NCI-H1694 (cell line): ENCODE results near the gene PRMT3.
"Not testable (repeated sequence)": the region's sequence is repeated elsewhere in the genome, so short reads cannot be mapped to it uniquely, and the experiment has no call there.

Source experiments
- DNase-seq: peaks from one replicate; lab custom pipeline; 2025; lab: John Stamatoyannopoulos, UW

PRMT3 gene

DNA sequence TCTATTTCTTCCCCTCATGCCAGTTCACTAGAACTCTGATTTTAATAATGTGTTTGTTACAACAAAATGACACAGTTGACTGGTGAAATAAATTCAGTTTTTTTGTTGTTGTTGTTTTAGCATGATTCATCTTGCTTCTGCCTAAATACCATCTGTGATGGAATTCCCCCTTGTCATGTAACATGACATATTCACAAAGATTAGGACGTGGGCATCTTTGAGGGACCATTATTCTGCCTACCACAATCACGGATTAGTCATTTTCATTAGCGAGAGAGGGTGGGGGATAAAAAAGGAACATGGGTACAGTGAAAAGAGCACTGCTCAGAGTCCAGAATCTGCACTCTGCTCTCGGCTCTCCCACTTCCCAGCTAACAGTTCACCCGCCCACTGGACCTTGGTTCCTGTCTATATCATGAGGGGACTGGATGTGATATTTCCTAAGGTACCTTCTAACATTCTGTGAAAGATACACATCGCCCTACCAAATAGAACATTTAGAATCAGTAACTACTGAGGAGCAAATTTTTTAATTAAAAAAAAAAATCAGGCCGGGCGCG, 12.7 kb upstream of the PRMT3 start:
- DNase-seq: no peak

DNA sequence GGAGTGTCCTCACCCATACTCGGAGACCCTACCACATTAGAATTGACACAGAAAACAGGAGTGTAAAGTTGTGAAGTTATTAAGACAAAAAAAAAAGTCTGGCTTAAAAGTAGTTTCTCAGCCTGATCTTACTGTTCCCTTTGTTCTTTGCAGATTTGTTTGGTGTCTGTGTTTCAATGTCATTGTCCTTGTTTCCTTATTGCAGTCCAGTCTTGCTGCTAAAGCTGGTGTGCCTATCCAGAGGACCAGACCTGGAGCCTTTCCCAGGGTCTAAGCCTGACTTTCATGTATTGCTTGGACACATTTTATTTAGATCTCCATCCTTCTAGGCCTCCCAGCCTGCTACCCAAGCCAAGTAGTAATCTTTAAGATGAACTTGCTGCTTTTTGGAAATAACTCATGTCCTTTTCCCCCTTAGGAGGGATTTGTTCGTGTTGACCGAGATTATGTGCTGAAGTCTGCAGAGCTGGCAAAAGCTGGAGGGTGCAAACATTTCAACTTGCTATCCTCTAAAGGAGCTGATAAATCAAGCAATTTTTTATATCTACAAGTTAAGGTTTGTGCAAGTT, 11.3 kb upstream of the PRMT3 start:
- DNase-seq: no peak

DNA sequence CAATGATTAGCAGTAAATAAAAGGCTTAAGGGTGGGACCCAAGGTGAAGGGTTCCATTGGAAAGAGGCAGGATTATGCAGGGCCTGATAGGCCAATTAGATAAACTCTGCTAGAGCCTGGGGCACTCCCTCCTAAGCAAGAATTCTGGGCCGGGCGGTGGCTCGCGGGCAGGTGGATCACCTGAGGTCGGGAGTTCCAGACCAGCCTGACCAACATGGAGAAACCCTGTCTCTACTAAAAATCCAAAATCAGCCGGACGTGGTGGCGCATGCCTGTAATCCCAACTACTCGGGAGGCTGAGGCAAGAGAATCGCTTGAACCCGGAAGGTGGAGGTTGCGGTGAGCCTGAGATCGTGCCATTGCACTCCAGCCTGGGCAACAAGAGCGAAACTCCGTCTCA, 1.5 kb upstream of the PRMT3 start:
- not testable (repeated sequence) for DNase-seq

DNA sequence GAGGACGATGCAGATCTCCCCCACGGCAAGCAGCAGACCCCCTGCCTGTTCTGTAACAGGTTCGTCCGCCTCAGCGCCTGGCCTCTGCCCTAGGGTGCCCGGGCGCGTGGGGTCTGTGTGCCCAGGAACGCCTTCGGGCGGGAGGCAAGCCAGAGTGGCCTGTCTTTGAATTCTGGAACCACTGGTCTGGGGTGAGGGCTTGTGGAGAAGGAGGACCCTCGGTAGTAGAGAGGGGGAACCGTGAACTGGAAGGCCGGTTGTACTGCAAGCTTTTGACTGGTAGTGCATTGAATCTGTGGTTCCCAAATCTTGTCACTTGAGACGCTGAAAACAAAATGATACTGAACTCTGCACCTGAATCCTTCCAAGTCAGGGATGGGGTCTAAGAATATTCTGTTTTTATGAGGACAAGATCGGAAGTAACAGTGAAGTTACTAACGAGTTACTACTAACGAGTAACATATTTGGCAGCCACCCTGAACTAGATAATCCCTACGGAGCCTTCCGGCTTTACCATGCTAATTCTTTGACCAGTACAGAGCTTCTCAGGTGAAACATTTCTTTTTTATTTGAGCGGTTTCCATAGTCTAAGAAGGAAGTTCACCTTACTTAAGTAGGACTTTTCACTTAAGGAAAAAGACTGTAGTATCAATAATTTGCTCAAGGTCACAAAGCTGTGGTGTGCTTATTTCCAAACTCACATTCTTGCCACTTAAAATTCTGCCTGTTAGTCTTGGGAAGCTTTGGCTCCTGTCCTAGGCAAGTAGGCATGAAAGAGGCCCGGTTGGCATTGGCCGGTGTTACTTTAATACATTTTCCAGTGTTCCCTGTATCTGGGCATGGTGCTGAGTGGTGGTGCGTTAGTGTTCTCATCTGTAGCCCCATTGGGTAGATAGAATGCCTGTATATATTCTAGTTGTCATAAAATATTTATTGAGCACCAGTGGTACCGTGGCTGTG, 860 bp downstream of the PRMT3 start:
- no peak for DNase-seq

DNA sequence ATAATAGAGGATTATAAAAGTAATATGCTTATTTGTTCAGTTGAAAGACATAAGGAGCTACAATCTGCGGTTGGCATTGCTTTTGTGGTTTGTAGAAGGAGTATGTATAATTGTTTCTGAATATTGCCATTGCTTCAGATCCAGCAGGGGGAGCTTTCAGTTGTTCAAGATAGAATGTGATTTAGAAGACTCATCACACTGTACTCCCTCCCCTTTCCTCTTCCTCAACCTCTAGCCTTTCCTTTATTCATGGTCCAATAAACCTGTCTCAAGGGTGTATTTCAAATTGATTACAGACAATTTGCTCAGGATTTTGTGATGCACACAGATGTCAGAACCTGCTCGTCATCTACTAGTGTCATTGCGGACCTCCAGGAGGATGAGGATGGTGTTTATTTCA, 9.8 kb downstream of the PRMT3 start:
- peak; percentile 23 for DNase-seq

DNA sequence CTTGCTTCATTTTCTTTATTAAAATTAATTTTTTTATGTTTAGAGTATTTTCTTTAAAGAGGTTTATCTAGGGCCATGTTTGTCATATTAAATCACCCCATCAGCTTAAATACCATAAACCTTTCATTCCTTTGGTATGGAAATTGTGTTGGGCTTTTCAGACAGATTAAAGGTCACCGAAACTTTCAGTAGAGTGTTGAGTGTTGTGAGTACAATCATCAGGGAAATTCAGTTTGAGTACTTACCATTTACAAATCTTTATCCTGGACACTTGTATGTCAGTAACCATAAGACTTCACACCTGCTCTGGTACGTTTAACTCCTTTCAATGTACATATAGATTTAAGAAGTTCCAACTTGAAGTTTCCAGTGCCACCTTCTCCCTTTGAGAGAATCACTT, 12.0 kb downstream of the PRMT3 start:
- no peak for DNase-seq

DNA sequence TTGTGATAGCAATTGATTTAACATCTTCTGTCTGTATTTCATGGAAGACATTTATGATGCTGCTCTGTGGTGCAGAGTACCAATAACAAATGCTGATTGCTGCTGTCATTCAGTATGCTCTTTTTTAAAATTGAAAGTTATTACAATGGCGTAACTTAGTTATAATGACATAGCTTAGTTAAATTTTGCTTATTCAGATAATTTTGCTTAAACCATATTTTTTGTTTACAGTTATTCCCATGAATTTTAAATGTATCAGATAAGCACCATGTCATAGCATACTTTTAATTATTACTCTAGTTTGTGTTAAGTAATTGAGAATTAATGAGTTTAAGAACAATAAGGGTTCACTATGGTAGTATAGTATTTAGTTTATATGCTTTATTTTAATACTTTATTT, 15.5 kb downstream of the PRMT3 start:
- no peak for DNase-seq

DNA sequence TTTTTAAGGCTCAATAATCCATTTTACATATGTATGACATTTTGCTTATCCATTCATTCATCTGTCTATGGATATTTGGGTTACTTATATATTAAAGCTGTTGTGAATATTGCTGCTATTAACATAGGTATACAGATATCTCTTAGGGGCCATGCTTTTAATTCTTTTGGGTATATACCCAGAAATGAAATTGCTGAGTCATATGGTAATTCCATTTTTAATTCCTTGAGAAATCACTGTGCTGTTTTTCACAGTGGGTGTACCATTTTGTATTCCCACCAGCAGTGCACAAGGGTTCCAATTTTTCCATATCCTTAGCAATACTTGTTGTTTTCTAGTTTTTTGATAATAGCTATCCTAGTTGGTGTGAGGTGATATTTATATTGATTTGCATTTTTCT, 19.0 kb downstream of the PRMT3 start:
- DNase-seq: no peak

DNA sequence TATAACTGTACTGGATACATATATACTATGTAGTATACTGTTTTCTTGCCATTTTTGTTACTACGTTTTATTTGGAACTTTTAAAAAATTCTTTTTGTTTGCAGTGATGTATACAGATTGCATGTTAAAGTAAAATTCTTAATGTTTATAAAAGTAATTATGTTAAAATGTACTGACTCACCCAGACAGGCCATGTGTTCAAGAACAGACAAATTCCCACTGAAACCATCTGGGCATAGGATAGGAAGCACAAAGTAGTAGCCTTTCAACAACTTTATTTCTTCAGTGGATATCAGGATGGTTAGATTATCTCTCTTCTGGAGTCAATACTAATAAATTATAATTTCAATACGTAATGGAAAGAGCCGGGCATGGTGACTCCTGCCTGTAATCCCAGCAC, 19.8 kb downstream of the PRMT3 start:
- DNase-seq: no peak

DNA sequence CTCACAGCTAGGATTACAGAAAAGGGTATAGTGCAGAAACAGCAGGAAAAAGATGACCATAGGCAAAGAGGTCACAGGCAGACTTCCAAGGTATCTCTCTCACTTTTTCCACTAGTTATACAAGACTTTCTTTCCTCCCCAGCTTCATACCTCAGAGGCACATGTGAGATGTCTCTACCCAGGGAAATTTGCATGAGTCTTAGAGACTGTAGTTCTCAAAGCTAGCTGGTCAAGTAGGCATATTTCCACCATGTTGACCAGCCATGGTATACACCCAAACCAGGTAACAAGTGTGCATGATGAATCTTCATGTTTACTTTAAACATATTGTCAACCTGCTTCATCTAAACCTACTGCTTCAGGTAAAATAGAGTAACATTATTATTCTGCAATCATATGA, 27.9 kb downstream of the PRMT3 start:
- DNase-seq: no peak

DNA sequence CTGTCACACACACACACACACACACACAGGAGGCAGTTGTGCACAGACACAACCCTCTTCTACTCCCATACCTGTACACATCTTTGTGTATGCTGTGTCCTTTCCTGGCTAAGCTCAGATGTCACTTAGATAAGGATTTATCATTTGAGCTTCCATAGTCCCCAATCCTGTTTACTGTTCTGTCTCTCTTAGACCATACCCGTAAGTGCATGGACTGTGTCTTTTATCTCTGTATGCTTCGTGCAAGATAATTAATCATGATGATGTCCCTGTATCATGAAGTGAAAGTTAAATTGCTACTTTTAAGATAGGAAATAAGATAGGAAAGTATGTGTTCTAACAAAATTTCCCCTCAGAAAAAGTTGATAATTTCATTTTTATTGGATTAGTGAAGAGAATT, 30.3 kb downstream of the PRMT3 start:
- DNase-seq: no peak

DNA sequence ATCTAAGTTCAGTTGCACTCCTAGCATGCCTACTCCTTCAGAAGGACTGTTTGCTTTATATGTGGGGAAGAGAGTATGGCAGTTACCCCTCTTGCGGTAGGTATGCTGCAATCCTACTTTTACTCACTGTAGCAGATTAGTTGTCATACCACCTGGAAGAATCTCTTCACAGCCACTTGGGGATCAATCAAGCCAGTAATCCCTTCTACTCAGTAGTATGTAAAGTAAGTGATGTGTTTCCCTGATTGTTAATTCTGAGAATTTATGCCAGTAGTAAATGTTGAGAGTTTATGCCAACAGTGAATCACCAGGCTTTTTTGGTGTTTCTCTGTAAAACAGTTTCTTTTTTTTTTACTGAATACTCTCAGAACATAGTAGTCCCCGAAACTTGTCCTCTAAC, 34.4 kb downstream of the PRMT3 start:
- no peak for DNase-seq

DNA sequence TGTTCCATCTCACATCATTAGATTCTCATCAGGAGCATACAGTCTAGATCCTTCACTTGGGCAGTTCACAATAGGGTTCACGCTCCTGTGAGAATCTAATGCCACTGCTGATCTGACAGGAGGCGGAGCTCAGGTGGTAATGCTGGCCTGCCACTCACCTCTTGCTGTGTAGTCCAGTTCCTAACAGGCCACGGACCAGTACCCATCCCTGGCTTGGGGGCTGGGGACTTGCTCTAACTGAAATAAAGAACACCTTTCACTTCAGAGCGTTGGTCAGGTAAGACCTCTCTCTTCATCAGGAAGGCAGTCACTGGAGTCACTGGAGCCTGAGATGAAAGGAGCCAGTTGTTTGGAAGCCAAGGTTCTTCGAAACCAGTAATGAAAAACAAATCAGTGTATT, 41.7 kb downstream of the PRMT3 start:
- DNase-seq: no peak

DNA sequence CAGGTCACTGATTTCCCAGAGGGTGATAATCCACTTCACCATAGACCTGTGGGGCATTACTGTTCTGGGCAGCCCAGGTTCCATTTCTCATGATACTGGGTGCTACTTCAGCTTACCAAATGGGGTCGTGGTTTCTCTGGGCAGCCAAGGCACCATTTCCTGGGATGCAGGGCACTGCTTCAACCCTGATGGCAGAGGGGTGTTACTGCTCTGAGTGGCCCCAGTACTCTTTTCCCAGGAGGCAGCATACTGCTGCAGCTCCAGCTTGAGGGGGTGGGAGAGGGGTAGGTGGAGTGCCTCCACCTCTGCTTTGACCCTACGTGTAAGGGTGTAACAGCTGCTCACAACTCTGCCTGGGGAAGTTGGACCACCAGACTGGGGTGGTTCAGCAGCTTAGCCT, 51.1 kb downstream of the PRMT3 start:
- no peak for DNase-seq

DNA sequence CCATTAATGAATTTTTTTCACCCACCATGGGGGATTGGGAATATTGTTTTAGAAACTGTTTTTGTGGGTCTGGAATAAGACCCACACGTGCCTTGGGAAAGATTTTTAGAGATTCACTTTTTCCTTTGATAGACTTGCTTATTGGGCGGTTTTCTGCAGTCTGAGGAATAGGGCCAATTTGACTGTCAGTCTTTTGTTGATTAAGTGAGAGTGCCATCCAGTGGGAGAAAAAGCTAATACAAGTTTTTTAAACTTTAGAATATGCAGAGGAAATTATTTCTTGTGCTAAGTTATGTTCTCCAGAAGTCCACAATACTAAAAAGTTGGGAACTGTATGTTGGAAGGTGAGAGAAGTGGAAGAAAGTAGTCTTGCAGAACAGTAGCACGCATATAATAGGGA, 56.1 kb downstream of the PRMT3 start:
- peak; percentile 19 for DNase-seq

DNA sequence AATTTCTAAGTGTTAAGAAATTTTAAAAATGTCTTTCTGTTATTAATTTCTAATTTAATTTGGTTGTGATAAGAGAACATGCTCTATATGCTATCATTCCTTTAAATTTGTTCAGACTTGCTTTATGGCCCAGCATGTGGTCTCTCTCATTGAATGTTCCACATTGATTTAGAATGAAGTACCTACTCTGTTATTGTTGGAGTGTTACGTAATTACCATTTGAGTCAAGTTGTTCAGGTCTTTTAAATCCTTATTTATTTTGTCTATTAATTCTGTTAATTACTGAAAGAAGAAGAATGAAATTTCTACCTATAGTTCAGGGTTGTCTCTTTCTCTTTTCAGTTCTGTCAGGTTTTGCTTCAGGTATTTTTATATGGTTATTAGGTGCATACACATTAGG, 57.0 kb downstream of the PRMT3 start:
- no peak for DNase-seq

DNA sequence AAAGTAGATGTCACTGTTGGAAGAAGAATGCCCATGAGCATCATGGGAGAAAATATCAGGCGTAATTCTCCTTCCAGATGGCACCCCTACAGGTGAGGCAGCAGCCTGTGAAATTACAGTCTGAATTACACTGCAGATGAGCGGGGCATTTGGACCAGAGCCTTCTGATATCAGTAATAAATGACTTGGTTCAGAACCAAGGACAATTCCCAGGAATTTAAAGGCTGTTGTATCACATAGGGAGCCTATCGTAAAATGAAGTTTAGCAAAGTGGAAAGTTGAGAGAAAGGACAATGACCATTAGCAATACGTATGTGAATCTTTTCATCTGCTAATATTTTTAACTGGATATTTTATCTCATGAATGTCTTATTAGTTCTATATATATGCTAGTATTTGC, 61.3 kb downstream of the PRMT3 start:
- no peak for DNase-seq

DNA sequence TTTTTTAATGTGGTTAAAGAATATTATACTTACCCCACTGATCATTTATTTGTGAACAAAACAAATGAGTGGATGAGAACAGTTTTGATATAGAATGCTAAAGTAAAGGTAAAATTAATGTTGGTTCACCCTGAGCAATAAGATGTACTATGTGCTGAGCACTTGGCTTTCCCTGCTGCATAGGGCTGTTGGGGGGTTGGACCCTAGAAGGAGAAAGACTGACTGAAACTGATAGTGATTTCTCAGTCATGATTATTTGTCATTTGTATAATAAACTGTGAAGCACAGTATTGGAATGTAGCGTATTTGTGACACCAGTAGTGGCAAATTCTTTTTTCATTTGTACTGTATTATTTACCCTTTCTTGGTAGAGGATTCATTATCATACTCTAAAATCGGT, 63.3 kb downstream of the PRMT3 start:
- no peak for DNase-seq

DNA sequence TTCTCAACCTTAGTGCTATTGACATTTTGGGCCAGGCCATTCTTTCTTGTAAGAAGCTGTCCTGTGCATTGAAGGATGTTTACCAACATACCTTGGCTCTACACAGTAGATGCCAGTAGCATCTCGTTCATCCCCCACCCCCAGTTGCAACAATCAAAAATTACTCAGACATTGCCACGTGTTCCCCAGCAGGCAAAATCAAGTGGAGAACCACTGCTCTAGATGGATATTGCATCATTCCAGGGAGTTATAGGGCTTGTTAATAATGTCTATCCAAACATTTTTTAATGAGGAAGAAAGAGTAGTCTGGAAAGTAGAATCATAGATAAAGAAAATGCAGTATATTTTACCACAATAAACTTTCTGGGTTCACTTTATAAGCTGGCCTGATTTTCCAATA, 64.1 kb downstream of the PRMT3 start:
- DNase-seq: no peak

DNA sequence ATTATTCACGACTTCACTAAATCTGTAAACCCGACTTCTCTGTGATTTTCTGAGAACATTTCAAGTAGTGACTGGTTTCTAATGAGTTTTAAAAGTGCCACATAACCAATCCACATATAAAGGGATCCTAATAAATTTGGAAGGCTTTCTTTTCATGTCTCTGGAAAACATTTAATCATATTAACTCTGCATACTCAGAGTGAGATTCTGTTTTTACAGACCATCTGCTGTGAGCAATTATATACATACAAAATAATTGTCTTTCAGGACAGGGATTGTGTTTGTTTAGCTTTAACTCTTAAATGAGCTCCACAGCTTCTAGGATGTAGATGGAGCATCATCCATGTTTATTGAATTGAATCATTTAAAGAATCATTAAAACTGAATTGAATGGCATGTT, 65.1 kb downstream of the PRMT3 start:
- DNase-seq: peak; percentile 60

DNA sequence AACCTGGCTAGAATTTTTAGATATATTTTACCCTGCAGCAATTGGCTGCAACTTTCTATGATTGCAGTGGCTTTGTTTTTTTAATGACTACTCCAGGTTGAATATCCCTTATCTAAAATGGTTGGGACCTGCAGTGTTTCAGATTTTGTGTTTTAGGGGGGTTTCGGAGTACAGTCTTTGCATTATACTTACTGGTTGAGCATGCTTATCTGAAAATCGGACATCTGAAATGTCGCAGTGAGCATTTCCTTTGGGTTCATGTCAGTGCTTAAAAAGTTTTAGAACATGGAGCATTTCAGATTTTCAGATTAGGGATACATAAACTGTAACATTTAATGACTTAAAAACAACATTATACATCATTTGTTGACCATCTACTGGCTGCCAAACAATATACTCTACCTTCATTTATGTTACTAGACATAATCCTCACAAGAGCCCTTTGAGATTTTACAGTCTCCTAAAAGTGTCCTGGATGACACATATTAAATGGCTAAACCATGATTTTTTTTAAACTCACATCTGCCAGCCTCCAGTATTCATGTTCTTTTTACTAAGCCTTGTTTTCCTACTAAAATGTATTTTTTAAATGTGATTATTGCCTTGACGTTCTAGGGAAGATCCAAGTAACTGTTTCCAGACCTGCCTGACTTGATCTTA, 66.3 kb downstream of the PRMT3 start:
- no peak for DNase-seq

DNA sequence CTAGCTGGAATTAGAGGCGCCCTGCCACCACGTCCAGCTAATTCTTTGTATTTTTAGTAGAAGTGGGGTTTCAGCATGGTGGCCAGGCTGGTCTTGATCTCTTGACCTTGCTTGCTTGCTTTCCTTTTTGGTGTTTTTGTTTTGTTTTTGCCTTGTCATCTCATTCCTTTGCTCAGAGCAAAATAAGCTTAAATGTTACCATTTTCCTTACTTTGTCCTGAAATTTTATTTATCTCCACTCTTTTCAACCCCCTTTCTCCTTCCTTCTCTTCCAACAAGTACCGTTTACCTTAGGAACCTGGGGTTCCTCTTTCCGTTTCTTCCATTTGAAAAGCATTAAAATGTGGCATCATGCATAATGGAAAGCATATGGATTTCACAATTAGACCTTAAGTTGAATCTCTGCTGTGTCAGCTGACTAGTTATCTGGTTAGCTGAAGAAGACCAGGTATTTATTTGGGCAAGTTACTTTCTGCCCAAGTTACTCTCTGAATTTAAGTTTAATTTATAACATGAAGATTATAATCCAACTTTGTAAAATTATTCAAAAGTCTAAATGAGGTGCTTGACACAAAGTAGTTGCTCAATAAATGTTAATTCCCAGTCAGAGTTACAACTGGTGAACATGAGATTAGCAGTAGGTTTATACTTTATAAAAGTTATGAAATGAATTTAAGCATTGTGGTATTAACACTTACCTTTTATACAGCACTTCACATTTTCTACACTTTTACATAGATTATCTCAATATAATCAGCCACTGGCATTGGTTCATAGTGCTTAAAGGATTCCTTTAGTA, 69.7 kb downstream of the PRMT3 start:
- no peak for DNase-seq
